GM21737 (cell line): ENCODE data around the gene AGBL3.
"Not testable (repeated sequence)": the region's sequence is repeated elsewhere in the genome, so short reads cannot be mapped to it uniquely, and the experiment has no call there.

Experiments
- ATAC-seq: cut with Tn5 transposase; IDR thresholded peaks from one replicate; pipeline ENCODE4 v1.9.1; 2021; ENCODE audit warnings: mild to moderate bottlenecking, moderate library complexity; ENCODE audit not compliant: unreplicated experiment

Gene AGBL3

DNA sequence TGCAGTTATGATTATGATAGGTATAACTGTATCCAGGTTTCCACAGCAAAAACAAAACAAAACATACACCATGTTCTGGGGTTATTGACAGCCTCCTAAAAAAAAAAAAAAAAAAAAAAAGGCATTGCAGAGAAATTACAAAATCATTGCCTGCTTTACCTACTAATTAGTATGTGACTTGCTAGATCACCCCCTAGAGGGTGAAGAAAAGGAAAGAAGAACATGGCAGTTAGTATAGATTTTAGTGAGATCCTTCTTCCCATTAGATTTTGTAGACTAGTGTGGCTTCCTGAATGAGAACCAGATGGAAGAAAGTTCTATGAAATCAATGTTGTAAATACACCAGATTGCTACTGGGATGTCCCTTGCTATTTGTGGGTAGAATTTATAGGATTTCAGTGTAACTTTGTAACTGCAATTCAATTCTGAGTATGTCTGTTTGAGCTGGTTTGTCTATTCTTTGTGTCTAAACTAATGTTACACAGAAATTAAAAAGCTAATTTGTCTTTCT is 24.0 kb upstream of the AGBL3 start:
- ATAC-seq: no peak

DNA sequence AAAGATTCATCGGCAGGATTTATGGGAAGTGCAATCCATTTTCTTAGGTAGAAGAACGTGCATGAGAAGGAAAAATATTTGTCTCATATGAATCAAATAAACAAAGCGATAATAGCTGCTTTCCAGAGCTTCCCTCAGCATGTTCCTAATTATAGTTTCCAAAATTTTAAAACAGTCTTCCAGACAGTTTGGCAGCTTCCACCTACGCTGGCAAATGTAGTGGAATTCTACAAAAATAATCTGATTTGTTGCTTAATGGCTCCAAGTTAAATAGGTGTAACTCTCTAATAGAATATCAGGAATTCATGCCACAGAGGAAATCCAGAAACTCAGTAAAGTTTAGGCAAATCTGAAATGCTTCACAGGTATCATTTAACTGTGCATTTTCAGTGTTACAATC is 23.3 kb upstream of the AGBL3 start:
- no peak for ATAC-seq

DNA sequence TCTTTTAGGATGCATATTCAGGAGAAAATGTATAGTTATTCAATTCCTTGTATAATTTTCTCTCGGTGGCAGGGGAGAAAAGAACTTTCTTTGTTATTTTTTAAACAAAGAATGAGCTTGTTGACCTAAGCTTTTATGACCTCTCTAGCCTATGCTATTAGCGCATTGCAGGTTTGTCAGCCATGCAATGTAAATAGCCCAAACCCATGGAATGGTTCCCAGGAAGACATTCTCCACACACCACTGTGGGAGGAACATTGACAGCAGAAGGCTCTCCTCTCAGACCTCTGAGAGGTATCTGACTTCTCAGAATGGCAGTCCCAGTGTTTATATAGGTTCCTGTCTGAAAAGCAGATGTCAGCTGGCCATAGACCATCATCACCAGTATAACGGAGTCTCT is 19.6 kb upstream of the AGBL3 start:
- ATAC-seq: no peak

DNA sequence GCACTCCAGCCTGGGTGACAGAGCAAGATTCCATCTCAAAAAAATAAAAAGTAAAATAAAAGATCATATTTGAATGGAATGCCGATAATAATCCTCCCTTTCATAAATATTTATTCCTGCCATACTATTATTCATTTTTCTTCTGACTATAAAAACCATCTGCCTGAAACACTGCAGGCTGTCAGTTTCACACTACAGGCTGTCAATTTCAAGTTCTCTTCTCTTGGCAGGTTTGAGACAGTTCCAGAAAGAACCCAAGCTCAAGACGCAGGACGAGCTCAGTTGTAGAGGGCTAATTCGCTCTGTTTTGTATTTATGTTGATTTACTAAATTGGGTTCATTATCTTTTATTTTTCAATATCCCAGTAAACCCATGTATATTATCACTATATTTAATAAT is 18.2 kb upstream of the AGBL3 start:
- ATAC-seq: no peak

DNA sequence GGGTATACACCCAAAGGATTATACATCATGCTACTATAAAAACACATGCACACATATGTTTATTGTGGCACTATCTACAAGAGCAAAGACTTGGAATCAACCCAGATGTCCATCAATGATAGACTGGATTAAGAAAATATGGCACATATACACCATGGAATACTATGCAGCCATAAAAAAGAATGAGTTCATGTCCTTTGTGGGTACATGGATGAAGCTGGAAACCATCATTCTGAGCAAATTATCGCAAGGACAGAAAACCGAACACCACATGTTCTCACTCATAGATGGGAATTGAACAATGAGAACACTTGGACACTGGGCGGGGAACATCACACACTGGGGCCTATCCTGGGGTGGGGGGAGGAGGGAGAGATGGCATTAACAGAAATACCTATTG is 4.7 kb upstream of the AGBL3 start:
- not testable (repeated sequence) for ATAC-seq

DNA sequence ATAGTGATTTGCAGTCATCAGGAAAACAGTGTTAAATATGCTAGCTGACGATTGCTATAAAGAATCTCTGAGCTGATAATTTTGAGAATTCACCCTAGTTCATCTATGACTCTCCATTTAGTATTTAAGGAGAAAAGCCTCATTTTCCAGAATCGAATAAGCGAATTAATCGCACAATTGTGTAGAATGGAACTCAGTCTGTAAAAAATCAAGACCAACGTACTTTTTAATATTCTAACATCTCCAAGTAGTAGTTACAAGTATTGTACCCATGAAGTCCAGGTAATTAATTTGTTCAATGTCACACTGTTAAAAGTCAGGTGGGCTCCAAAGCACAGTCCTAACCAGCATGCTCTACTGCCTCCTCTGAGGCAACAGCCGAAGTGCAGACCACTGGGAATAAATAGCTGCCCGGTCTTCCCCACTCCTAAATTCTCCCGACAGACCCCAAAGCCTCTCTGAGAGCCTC is 380 bp upstream of the AGBL3 start:
- peak; percentile 41 for ATAC-seq

DNA sequence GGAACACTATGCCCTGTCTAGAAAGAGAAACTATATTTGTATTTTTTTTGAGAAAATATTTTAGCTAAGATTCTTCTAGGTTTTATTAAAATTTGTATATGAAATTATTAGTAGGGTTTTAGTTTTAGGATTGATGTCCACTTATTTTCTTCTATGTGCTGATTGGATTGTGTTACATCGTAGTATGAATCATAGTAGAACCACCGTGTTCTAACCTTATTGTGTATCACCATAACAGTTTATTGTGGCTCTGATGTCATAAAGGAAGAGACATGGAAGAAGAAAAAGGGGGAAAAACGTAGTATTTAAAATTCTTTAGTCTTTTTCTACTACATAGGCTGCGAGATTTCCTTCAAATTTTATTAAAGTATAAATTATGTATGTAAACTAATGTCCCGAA is 1.9 kb downstream of the AGBL3 start:
- ATAC-seq: no peak

DNA sequence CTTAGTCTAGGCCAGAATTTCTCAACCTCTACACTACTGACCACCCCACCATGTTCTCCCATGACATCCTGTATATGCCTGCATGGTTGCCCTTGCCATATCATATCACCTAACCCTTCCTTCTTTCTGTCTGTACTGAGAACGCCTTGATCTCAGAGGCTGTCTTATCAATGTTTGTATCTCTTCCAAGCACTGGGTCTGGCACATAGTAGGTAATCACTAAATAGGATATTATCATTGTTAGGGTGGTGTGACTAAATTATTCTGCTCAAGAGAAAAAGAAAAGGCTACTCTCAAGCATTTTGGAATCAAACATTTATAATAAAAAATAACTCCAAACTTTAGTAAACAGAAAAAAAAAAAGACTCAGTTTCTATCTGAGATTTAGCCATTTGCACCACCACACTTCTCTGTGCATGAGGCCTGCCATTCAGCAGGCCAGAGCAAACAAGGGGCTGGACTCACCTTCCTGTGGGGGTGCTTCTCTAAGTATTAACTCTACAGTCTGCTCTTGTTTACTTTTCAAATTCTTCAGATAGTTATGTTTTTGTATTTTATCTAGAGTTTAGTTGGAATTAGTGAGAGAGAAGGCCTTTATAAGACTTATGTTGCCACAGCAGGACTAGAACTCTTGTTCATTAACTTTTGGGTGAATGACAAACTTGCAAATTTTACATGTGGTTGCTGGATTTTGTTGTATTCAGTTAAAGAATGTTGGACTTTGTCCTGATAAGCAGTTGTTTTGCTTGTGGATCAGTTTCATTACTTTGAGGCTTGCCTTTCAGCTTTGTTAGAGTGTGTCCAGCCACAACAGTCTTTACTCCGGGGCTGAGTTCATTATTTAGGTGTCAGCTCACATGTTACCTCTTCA is 5.4 kb downstream of the AGBL3 start:
- no peak for ATAC-seq

DNA sequence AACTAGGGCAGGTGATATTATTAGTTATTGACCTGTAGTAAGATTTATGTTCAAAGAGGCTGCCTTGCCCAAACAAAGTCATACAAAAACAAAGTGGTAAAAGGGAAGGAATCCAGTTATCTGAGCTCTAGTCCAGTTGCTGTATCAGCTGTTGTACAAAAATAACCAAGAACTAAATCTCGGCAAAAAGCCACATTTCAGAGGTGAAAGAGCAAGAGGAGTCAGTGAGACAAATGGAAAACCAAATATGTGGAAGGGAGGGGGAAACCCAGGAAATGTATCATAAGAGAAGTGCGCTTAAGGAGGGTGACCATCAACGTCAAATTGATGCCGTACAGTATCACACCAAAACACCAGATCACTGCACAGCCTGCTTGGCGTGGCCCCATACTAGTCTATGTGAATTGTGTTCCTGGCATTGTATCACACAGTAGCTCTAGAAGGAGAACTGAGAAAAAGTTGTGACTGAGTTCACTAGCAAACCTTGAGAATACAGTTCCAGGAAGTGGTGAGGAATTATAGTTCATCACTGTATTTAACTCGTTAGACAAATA is 6.4 kb downstream of the AGBL3 start:
- peak; percentile 67 for ATAC-seq

DNA sequence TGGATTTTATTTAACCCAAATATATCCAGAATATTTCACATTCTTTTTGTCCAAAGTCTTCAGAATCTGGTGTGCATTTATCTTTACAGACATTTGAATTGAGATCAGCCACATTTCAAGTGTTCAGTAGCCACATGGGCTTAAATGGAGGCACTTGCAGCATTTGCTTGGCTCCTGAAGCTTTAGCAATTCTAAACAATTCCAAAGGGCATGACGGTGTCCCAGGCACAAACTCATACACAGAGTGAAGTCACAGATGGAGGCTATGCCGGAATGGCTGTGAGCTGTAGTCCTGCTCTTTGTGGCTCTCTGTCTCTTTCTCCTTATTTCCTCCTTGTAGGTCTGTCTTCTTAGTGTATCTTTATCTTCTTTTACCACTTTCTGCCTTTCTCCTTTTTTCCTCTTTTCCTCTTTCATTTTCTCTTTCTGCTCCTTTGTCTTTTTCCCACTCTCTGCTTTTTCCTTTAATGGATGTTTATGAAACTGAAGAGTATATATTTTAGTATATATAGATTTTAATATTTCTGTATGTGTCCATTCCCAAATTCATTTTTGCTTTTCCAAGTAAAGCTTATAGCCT is 7.7 kb downstream of the AGBL3 start:
- ATAC-seq: no peak

DNA sequence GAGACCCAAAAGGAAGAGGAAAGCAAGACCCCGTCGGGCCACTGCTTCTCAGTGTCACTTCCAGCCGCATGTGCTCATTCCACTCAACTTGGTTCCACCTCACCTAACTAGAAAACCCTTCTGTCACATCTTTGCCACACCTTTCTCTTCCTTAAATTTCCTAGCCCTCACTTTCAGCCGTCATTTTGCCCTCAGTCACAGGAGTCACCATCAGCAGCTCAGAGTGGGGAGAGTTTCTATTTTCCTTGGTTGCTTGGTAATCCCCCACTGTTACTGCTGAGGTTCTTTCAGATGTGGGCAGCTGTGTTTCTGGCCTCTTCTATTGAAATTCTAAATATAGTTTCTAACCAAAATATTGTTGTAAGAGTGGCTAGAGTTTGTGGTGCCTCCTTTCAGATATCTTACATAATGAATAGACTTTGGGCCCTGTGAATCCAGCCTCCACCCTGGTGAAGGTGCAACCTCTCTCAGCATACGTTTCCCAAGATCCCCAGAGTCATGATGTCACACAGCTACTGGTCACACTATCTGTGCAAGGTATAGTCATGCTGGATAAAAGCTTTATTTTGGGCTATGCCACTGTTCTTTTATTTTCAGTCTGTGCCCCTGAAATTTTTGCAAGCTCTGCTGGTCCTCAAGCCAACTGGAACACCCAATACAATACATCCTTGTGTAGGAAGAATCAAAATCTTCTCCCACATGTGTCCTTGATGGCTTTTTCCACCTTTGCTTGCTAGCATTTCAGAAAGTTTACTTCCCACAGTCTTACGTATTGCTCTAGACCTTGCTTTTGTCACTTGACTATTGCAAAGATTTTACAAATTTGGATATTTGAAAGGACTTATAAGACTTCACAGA is 9.2 kb downstream of the AGBL3 start:
- peak; percentile 29 for ATAC-seq

DNA sequence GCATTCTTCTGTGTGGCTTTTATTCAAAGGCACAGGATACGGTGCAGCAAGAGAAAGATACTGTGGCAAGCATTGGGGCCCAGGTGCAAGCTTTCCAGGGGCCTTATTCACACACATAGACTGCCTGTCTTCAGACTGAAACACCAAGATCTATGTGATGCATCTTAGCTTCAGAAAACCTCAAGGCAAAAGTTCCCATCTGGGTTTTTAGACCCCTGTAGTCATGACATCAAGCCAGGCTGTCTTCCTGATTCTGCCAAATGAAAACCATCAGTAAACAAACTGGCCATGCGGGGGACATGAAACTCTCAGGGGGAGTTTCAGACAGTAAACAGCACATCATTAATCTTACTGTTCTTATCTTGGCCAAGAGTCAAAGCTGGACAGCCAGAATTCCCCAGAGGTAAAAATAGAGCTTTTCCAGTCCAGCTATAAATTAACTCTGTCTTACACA is 9.8 kb downstream of the AGBL3 start:
- peak; percentile 42 for ATAC-seq

DNA sequence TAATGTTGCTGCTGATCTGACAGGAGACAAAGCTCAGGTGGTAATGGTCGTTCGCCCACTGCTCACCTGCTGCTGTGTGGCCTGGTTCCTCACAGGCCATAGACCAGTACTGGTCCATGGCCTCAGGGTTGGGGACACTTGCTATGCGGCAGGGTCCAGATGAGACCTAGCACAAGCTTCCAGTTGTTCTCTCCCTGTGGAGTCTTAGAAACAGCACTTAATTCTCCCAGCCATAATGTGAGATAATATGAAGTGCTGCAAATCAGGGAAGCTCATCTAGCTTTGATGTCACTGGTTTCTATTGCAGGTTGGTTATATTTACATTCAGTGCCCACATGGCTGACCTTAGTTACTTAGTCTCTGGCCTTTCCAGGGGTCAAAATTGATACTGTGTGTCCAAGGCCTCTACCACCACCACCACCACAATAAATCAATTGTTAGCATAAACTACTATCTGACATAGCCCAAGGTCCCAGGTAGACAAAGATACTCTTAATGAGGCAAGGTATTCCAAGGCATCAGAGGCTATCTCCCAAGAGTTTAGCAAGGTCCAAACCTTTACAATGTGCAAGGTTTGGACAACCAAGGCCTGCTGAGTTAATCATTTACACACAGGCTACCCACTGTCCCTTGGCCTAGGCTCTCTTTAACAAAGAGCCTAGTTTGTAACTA is 11.0 kb downstream of the AGBL3 start:
- no peak for ATAC-seq

DNA sequence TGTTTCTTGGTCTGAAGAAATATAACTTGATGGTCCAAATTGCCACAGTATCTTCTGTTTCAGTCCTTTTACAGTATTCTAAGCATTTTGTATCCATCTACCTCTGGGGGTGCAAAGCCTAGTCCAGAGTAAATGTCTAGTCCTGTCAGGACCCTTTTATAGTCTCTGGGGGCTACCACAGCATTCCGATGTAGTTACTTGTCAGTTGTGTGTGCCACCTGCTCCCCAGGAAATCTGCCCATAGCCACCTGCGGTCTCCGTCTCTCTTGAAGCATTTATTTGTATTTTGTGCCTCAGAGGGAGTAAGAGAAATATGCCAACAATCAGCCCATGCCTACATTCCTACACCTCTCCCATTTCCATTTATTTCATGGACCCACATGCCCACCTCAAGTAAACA is 12.8 kb downstream of the AGBL3 start:
- ATAC-seq: no peak

DNA sequence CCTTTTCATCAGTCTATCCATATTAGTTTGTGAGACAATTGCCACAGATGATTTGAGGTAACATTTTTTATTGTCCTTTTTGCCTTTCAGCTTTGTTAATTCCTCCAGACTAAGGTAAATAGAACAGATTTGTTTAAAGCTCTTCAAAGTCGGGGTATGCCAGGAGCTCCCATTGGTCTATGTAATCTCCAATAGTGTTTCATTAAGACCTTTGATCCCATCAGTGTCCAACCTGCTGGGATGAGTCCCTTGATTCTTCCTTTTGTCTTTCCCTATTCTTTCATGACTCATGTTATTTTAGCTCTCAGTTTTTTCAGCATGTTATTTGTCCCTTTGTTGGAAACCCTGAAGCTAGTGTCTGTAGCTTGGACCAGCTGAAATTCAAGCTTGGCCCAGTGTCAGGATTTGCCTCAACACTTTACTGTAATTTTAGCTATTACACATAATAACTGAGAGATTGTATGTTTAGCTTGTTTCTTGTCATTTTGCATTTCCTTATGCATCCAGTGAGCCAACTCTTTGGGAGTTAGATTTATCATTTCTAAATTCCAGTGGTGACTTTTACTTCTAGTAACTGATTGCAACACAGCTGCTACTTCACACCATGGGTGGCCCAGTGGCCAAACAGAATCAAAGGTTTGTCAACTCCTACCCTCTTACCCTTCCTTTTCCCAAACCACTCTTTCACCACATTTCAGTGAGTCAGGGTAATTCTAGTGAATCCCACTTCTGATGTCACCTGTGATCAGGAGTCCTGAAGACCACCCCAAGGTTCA is 15.3 kb downstream of the AGBL3 start:
- no peak for ATAC-seq

DNA sequence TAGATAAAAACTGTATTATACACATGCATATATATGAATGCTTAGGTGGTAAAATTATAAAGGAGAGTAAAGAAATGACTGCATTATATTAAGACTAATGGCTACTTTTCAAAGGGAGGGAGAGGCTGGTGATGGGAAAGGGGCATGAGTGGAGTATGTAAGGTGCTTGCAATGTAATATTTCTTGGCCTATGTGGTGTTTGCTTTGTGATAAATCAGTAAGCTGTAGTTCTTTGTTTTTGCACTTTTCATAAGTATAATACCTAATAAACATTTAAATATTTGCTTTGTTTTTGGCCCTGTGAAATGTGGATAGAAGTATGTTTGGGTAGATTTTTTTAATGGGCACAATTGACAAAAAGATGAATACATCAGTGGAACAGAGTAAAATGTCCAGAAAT is 25.9 kb downstream of the AGBL3 start:
- ATAC-seq: no peak

DNA sequence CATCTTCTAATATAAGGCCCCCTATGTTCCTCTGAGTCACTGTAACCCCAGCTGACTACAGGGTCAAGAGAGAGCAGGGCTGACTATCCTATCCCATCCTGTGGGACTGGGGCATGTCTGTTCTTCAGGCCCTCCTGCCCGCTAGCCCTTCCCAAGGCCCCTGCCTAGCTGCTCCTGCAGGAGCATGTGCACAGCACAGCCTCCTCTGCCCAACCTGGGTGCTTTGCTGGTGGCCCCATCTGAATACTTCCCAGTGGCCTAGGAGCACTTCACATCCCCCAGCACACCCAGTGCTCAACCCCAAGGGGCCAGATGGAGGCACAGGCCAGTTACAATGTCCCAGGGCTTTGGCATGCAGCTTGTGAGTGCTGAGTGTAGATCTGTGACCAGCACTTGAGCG is 37.3 kb downstream of the AGBL3 start:
- no peak for ATAC-seq

DNA sequence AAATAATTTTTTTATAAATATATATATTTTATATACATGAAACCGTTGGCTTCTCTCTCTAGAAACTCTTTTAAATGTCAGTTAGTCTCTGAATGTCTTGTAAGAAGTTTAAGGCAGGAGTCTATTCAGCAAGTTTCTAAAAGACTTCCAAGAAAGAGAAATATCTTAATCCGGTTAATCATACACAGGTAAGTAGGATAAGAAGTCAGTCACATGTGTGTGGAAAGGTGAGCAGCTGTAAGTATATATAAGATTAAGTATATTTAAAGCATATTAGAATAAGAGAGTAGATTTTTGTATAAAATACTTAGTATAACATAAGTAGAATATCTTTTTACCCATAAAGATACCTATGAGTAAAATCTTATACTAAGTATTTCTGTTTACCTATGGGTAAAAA is 48.9 kb downstream of the AGBL3 start:
- ATAC-seq: no peak

DNA sequence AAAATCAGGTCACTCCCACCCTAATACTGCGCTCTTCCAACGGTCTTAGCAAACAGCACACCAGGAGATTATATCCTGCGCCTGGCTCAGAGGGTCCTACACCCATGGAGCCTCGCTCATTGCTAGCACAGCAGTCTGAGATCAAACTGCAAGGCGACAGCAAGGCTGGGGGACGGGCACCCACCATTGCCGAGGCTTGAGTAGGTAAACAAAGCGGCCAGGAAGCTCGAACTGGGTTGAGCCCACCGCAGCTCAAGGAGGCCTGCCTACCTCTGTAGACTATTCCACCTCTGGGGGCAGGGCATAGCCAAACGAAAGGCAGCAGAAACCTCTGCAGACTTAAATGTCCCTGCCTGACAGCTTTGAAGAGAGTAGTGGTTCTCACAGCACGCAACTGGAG is 80.7 kb downstream of the AGBL3 start:
- not testable (repeated sequence) for ATAC-seq

DNA sequence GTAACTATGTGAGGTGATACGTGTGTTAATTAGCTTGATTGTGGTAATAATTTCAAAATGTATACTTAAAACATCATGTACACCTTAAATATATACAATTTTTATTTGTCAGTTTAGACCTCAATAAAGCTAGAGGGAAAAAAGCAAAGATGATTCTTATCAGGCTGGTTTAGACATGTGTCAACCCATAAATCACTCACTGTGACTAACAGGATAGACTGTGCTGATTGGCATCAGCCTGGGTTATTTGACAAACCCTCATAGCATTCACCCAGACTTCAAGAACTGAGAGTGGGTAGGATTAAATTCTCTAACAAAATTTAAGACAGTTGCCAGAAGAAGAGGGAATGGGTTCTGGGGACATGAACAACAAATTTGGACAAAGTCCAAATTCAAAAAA is 87.8 kb downstream of the AGBL3 start:
- no peak for ATAC-seq
